ENCODE measurements around the gene PDCD4.

Gene PDCD4

DNA sequence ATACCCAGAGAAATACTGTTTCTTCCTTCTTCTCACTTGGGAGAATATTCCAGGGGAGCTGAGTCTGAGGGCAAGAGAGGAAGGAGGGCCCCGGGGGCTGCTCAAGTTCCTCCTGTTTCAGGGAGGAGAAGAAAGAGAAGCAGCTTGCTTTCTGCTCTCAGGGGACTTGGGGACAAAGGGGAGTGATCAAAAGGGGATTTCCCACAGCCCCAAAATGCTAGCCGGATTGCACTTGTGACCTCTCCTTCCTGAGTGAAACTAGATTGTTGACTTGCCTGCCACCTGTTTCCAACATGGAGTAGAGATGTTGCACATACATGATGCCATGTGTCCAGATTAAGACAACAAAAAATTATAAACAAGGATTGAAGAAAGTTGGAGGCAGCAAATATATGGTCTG, 28.7 kb upstream of the PDCD4 start:
- peak; percentile 56 for DNase-seq

DNA sequence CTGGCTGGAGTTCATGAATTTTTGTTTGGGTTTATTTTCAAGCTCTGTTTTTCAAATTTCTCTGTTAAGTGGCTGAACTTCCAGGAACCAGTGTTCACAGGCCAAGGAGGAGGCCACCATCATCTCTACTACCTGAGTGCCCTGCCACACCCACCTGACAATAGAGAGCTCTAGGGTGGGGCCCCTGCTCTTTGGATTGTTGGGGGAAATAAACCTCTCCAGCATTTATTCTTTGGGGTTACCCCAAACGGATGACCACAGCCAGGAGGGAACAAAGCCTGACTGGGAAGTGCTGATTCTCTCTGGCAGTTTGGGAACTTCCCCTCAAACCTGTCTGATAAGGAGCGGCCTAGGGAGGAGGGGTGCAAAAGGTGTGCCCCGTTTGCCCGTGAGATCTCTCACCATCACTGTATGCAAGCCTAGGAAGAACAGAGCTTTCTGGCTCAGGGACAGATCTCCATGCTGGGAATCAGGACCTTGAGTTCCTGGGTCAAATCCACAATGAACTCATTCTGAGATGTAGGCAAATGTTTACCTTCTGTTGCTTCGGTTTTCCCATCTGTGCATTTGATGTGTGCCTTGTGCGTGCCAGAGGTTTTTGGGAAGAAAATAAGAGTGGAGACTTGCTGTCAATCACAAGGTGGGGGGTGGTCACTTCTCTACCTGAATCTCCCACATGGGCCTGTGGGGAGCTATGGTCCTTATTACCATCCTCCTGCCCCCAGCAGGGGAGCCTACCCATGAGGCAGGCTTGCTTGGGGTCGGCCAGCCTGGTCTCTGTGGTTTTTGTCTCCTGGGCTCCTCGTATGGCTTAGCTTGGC, 27.7 kb upstream of the PDCD4 start:
- peak; percentile 61 for DNase-seq

DNA sequence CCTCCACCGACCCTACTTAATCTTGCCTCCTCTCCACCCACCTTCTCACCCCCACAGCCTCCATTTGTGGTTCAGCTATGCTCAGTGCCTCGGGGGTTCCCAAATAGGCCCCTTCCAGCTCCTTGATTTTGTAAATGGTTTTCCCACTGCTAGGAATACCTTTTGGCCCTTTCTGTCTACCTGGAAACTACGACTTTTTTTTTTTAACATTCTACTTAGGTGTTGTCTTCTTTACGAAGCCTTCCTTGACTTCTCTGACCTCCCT, 27.2 kb upstream of the PDCD4 start:
- DNase-seq, result no peak

DNA sequence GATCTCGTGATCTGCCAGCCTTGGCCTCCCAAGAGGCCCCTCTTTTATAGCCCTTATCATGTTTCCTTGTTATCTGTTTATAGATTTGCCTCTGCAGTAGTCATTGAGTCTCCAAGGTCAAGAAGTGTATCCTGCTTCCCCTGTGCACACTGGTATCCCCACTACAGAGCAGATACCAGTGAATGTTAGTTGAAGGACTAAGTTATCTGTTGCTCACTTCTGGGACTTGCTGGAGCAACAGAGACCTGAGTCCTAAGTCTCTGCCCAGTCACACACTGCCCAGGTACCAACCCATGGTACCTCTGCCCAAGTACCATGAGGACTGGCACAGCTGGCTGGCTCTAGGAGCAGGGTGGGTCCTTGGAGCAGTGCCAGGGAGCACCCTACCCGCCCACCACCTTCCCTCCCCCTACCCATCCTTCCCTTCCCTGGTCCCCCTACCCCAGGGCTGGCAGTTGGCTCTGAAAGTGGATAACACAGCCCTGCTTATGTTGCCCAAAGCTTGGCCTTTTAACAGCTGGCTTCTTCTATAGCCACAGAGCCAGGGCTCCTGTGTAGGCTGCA, 26.5 kb upstream of the PDCD4 start:
- DNase-seq, result no peak

DNA sequence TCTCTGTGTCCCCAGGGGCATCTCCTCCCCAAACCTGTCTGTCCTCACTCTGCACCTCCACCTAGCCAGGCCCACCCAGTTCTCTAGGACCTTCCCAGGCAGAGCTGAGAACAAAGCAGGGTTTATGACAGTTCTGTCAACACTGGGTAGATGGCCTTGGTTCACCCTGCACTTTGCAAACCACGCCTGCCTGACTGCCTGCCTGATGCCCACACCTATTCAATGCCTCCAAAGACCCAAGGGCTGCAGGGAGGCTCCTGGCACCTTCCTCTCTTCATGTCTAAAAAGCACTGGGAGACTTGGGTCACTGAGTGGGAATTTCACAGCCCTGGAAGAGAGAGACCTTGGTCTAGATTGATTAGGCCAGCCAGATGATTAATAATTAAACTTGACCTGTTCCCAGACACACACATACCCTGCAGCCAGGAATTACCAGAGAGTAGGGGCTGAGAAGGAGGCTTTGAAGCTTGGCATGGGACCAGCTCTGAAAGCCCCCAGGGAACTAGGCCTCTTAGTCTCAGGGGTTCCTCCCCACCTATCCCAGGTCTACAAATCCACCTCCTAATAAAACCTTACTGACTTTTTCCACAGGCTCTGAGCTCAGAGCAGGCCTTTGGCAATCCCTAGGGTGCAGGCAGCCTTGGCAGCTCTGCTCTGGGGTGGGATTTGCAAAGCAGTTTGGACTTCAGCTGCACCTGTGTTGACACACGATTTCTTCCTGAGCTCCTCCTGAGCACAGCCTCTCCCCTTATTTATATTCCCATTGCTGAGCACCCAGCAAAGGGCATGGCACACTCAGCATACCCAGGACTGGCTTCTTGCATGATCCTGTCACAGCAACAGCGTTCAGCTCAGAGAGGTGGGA, 25.7 kb upstream of the PDCD4 start:
- DNase-seq, result no peak

DNA sequence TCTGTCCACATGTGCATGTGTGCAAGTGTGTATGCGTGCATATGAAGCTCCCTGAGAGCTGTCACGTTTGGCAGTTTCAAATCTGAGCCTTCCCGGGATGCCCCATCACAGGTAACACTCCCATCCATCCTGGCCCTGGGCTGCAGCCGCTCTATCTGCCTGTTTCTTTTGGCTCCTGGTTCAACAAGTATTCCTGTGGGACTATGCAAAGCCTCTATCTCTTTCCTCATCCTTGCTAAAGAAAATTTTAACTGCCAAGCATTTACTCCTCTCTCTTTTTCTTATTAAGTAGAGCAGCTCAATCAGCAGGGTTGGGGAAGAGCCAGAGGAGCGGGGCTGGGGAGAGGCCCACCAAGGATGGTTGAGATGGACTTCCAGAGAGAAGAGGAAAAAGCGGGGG, 24.4 kb upstream of the PDCD4 start:
- DNase-seq, result no peak

DNA sequence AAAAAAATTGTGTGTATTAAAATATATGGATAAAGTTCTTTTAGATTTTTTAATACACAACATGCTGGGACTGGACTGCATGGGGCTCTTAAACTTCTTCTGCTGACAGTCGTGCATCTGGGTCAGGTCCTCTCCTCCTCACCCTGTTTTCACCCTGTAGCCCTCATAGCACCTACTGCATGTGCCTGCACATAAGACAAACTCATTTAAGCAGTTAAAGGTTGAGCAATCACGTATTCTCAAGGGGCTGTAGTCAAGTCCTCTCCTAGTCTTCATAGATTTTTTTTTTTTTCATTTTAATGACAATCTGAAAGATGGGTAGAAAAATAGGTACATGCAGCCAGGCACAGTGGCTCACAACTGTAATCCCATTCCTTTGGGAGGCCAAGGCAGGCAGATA, 23.6 kb upstream of the PDCD4 start:
- DNase-seq, result no peak

DNA sequence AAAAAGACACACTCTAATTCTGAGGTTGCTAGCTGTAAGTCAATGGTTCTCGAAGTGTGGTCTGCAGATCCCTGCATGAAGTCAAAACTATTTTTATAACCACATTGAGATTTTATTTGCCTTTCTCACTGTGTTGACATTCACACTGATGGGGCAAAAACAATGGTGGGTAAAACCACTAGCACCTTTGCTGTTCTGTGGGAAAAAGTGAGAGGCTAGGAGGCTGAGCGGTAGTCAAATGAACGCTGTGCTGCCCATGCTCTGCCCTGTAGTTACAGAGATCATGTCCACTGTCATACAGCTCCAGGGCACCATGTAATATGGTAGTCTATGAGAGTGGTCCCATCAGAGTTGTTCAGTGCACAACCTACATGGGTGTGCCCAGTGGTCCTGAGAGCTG, 21.6 kb upstream of the PDCD4 start:
- no peak for DNase-seq

DNA sequence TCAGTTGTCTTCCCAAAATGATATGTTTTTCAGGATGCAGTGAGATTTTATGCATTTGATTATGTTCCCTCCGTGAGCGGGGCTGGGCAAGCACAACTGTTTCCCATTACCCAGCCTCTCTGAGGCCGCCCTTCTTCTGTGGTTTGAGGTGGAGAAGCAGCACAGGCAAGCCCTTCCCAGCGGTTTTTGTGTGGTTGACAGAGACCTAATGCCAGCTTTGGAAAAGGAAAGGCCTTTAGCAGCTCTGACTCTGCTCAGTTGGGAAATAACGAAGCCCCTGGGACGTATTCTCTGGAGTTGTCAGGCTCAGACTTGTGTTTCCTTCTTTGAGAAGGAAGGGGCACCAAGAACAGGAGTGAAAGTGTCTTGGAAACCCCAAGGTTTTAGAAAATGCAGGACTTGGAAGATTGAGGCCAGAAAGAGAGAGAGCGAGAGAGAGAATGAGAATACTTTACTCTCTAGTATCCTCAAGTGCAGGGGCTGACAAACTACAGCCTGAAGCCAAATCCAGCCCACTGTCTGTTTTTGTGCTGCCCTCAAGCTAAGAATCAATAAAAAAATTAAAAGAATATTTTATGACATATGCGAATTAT, 20.6 kb upstream of the PDCD4 start:
- no peak for DNase-seq

DNA sequence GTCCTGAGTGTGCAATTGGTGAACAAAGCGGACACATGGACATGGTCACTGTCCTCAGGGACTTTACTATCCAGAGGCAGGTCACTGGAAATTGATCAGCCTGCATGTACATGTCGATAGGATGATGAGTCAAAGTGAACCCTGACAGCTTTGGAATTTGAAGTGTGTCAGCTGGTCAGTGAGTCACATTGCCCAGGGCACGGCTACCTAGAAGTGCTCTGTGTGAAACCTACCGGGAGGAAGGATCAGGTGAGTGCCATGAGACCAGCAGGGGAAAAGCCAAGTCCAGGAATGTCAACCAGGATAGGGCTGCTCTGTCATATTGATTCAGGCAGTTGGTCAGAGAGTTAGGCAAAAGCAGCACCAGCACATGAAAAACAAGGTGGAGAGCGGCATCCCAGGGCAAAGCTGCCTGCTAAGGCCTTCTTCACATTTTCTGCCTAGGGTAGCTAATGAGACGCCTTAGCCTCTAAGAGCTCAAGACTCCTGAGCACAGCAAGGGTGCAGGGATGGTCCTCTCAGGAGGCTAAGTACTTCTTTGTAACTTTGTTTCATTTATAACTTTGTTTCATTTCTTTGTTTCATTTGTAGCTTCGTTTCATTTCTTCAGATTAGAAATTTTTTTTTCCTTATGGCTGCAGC, 19.4 kb upstream of the PDCD4 start:
- no peak for DNase-seq

DNA sequence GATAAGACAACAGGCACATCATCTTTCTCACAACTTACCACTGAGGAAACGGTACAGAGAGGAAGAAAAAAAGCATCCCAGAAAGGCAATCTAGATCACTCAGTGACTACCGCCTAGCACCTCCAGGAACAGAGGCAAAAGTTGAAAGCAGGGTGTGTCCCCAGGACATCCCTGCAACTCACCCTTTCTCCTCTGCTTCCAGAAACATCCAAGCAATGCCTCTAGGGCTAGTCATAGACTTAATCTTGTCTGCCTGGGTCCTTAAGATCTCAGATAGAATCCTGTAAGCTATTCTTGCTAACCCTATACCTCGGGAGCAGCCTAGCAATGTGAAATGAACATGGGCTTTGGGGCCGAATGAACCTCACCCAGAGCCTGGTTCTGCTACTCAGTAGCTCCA, 18.8 kb upstream of the PDCD4 start:
- DNase-seq, result no peak

DNA sequence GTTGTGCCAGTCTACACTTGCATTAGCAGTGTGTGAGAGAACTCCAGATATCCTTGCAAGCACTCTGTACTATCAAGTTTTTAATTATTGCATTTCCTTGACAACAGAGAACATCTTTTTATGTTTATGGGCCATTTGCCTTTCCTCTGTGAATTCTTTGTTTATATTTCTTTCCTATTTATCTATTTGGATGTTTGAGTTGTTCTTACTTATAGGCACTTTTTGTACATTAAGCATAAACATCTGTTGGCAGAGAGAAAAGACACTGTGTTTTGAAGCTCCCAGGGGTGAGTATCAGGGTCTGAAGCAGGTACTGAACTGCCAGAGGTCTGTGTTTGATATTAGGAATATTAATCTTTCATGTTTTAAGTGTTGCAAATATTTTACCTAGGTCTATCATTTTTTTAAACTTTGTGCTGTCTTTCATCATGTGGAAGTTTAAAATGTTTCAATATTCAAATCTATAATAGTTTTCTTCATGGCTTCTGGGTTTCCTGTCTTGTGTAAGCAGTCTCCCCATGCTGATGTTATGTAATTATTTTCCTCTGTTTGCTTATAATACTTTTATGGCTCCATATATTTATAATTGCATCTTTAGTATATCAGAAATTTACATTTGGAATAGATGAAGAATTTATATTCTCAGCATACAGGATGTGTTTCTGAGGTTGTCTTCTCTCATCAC, 17.7 kb upstream of the PDCD4 start:
- no peak for DNase-seq

DNA sequence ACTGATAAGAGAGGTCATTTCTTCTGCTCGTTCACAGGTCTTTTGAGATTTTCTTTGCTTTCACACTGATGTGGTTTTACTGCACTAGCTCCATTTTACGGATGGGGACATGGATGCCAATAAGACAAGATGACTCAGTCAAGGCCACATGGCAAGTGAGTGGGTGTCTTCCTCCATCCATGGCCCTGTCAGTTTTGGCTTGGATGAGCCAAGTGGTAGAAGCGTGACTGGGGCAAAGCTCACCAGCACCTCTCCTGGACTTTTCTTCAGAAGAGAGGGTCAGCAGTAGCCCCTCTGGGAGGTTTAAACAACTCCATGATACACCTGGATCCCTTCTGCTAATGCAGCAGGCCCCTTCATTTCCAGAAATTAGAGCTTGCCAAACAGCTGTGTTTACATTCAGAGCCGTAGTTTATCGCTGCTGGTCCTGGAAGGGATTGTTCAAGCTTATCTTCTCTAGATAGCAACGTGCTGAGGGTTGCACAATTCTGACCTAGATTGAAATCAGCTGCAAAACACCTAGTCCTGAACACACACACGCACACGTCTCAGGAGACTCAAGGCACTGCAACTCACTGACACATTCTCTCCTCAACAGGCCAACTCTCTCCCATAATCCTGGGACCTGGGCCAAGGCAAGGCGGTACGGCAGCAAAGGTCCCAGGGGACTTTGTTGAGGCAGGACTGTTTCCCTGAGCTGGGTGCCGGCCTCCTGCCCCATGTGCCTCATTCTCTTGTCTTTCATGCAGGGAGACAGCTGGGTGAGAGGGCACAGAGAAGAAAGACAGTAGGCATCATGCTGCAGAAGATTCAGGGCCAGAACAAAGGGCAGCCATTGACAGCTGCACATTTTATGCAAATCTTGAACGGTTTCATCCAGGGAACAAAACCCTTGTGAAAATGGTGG, 14.2 kb upstream of the PDCD4 start:
- DNase-seq, result peak; percentile 84

DNA sequence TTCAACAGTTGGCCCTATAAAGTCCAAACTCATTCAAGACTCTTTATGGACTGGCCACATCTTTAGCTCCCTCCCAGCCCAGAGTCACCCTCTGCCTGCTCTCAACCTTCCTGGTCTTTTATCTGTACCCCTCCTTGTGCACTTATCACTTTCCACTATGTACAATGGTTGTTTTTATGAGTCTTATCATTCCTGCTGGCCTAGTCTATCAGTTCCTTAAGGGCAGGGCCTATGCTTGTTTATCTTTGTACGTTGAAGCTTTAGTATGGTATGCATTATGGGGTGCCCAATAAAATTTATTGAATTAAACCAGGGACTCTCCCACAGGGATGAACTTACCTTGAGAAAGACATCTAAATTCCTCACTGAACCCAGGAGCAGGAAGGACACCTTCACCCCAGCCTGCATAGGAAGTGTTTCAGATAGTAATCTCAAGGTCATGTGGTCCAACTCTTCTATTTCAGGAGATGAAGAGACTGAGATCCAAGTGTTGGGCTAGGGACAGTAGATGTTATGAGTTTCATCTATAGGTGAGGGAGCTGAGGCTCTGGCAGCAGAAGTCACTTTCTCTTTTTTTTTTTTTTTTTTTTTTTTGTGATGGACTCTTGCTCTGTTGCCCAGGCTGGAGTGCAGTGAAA, 13.3 kb upstream of the PDCD4 start:
- no peak for DNase-seq

DNA sequence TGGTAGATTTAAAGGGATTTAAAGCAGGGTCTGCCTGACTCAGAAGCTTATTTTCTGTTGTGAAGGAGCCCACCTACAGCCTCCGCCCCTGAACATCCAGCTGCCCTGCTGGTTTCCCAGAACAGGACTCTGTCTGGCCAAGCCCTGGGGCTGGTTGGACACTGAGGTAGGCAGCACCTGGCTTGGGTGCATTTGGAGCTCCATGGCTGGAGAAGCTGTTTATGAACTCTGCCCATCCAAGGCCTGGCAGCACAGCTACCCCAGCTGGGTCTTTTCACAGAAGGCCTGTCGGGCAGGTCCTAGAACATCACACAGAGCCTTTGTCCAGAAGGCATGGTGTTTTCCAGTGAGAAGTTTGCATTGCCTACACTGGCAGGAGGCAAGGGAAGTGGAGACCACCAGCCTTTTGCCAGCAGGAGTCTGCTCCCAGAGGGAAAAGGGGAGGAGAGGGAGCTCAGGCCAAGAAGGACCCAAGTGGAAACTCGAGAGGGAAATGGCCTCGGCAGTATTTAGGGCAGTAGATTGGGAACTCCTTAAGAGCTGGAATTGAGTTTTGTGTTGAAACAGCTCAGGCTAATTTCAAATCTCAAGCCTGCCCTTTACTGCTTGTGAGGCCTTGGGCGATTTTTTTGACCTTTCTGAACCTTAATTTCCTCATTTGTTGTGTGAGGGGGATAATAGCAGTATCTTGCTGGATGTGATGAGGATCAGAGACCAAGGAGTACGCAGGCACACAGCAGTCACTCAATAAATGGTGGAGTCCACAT, 12.3 kb upstream of the PDCD4 start:
- DNase-seq, result no peak

DNA sequence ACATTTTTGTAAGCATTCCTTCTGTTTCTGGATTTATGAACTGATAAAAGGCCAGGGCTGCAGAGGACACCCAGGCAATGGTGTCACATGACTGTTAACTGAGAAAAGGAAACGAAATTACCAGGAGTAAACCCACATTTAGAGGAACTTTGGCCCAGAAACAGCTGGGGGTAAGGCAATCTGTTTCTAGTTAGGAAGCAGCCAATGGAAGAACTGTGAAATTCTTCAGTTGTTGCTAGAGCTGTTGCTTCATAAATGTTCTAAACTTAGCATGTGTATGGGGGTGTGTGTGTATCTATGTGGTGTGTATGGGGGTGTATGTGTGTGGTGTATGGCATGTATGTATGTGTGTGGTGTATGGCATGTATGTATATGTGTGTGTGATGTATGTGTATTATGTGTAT, 11.8 kb upstream of the PDCD4 start:
- no peak for DNase-seq

DNA sequence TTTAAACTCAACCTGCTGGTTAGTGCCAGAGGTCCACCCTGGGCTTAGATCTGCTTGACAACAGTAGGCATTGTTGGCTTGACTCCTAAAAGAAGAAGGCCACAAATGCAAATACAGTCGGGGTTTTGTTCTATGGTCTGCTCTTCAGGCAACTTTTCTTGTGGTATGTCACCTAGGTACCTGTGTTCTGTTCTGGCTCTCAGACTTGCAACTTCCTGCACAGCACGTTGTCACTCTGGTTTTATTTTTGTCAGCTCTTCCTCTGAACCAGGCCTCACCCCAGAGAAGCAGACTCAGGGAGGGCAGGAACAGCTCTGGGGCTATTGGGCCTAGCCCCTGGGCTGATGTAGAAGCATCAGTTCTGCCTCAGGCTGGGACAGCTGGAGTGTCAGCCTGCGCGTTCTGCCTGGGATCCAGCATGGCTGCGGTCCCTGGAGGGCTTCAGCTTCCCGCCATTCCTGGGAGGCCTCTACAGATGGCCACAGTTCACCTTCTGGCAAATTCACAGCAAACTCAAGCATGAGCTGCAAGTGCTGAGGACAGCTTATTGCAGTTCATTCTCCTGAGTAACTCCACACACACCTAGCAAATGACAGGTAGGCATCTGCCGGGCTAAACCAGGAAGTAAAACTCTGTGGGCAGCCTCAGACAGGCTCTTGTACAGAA, 11.0 kb upstream of the PDCD4 start:
- DNase-seq, result peak; percentile 10

DNA sequence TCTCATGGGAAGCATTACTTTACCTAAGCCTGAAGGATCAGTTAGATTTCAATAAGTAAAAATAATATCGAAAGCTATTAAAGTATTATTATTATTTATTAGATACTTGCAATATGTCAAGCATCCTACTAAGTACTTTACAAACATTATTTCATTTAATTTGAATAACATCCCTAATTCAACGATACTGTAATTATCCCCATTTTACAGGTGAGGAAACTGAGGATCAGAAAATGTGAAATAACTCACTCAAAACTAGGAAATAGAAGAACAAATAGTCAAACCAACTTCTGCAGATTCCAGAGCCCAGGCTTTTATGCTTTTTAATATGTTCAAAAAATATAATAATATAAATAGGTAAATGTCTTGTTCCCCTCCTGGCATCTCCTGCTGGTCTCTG, 10.3 kb upstream of the PDCD4 start:
- no peak for DNase-seq

DNA sequence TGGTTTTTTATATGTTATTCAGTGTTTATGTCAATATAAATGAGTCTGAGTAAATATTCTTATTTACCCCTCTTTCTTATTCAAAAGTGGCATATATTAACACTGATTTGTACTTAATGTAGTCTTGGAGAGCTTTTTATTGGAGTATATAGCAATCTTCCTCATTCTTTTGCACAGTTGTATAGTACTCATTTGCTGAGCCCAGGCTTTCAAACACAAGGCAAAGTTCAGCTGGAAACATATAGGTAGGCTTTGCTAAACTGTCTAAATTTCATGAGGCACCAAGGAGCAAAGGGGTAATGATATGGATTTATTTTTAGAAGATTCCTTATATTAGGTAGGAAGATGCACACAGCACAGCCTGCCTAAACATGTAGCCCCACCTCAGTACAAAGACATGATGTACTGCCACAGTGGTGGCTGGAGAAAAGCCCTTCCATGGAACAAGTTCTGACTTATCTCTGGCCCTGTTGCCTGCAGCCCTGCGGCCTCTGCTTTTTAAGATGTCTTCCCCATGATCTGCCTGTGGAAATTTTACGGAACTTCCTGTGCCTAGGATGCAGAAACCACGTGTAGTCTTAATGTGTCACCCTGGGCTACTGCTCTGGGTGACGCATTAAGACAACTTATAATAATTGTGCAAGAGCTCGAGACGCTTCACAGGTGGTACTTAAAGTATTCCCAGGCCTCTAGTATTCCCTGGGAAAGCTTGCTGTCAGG, 9.6 kb upstream of the PDCD4 start:
- no peak for DNase-seq
